ENCODE data around the gene ARMS2.

Gene ARMS2

DNA sequence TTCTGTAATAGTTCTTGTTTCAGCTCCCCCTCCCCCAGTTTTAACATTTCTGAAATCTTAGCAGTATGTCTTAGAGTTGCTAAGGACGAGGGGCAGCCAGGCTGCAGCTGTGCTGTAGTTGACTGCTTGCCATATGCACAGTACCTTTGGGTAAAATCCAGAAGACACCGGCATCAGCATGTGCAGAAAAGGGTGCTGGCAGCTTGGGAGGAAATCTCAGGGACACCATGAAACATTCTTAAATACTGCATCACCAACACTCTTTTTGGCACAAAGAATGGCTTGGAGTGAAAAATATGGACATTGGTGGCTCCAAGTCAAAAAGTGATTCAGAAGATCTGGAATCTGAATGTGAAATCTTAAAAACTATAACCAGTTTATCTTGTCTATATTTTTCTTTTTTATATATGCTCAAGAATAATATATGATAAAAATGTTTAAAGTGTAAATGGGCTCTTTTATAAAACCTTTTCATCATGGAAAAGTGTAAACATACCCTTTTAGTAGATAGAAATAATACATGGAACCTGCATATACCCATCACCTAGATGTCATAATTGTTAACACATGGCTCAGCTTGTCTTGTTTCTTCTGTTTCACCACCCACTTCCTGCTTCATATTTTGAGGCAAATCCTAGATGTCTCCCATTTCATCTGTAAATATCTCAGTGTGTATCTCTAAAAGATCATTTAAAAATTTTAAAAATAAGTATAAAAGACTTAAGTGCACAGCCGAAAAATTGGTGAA, 34.4 kb upstream of the ARMS2 start:
- H3K4me2 ChIP-seq (ENCODE audit: low read length): no peak overlapping the region
- WGBS (ENCODE audit: extremely low coverage, insufficient coverage, low lambda C conversion rate): no CpG with 5 or more reads among the region's 3 CpGs
- H4K5ac ChIP-seq (ENCODE audit: low read length): no peak overlapping the region
- H3K27me3 ChIP-seq (ENCODE audit: insufficient read depth, low read length, poor library complexity): no peaks in the 10 kb centered on the region
- no peak overlapping the region for H2BK5ac ChIP-seq (ENCODE audit: low read length)
- H3K79me1 ChIP-seq (ENCODE audit: low read length): no peaks in the 10 kb centered on the region
- no peak overlapping the region for H3K4ac ChIP-seq (ENCODE audit: low read depth, low read length)
- no peaks in the 10 kb centered on the region for H3K79me2 ChIP-seq (ENCODE audit: control insufficient read depth, insufficient read depth, low read length)
- H2BK15ac ChIP-seq (replicated peaks; ENCODE audit: low read depth): no peak overlapping the region
- H3K4me3 ChIP-seq (ENCODE audit: low read length): no peak overlapping the region
- no peak for DNase-seq
- H3K4me1 ChIP-seq (ENCODE audit: control insufficient read depth, low read depth, low read length): no peaks in the 10 kb centered on the region
- H4K8ac ChIP-seq (ENCODE audit: low read depth, low read length): no peak overlapping the region
- H3K23ac ChIP-seq (ENCODE audit: low read length): no peak overlapping the region
- H3K56ac ChIP-seq (ENCODE audit: low read length): no peak overlapping the region
- no peak overlapping the region for H3K27ac ChIP-seq (ENCODE audit: low read depth, low read length)
- H2BK120ac ChIP-seq (ENCODE audit: low read depth, low read length): no peak overlapping the region
- no peak overlapping the region for H3K18ac ChIP-seq (ENCODE audit: low read length)
- no peak overlapping the region for H2AK5ac ChIP-seq (ENCODE audit: low read length)
- H3K36me3 ChIP-seq (ENCODE audit: control insufficient read depth, insufficient read depth, low read length): no peaks in the 10 kb centered on the region
- H3K9ac ChIP-seq (ENCODE audit: low read length): no peak overlapping the region

GRCh38 chr10:122420624-122421007, 33.8 kb upstream of the ARMS2 start:
- Histone ChIP-seq H3K79me1 (ENCODE audit: low read length) (no peaks in the 10 kb centered on the region), H3K4me1 (ENCODE audit: control insufficient read depth, low read depth, low read length) (no peaks in the 10 kb centered on the region), H4K5ac (ENCODE audit: low read length) (no peak overlapping the region), H3K4me2 (ENCODE audit: low read length) (no peak overlapping the region), H3K23ac (ENCODE audit: low read length) (no peak overlapping the region), H3K79me2 (ENCODE audit: control insufficient read depth, insufficient read depth, low read length) (no peaks in the 10 kb centered on the region), H3K27me3 (ENCODE audit: insufficient read depth, low read length, poor library complexity) (no peaks in the 10 kb centered on the region), H3K4ac (ENCODE audit: low read depth, low read length) (no peak overlapping the region), H3K4me3 (ENCODE audit: low read length) (no peak overlapping the region), H3K18ac (ENCODE audit: low read length) (no peak overlapping the region), H2BK5ac (ENCODE audit: low read length) (no peak overlapping the region), H2BK120ac (ENCODE audit: low read depth, low read length) (no peak overlapping the region), H3K56ac (ENCODE audit: low read length) (no peak overlapping the region), H4K8ac (ENCODE audit: low read depth, low read length) (no peak overlapping the region), H3K36me3 (ENCODE audit: control insufficient read depth, insufficient read depth, low read length) (no peaks in the 10 kb centered on the region), H3K27ac (ENCODE audit: low read depth, low read length) (no peak overlapping the region), H3K9ac (ENCODE audit: low read length) (no peak overlapping the region), H2AK5ac (ENCODE audit: low read length) (no peak overlapping the region), H2BK15ac (replicated peaks; ENCODE audit: low read depth) (no peak overlapping the region)
- no CpG with 5 or more reads among the region's 3 CpGs for WGBS (ENCODE audit: extremely low coverage, insufficient coverage, low lambda C conversion rate)
- DNase-seq: no peak

DNA sequence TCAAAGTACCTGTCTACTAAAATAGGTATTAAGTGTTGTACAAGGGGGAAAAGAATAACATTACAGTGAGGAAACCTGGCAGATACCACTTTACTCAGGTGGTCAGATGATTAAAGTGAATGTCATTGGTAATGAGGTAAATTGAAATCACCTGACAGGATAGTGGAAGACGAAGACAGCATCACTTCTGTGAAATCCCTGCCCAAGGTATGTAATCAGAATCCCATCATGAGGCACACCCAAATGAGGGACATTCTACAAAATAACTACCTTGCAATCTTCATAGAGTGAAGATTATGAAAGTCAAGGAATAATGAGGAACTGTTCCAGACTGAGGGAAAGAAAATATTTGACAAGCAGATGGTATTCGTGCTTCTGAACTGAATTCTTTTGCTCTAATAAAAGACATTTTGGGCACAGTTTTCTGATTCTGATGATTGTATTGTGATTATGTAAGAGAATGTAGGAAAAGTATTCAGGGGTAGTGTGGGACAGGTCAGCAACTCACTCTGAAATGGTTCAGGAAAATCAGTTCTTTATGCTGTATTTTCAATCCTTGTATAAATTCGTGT, 33.3 kb upstream of the ARMS2 start:
- Histone ChIP-seq H3K4ac (ENCODE audit: low read depth, low read length) (no peak overlapping the region), H4K8ac (ENCODE audit: low read depth, low read length) (no peak overlapping the region), H3K18ac (ENCODE audit: low read length) (no peak overlapping the region), H3K27ac (ENCODE audit: low read depth, low read length) (no peak overlapping the region), H2AK5ac (ENCODE audit: low read length) (no peak overlapping the region), H3K4me1 (ENCODE audit: control insufficient read depth, low read depth, low read length) (no peaks in the 10 kb centered on the region), H3K9ac (ENCODE audit: low read length) (no peak overlapping the region), H3K79me2 (ENCODE audit: control insufficient read depth, insufficient read depth, low read length) (no peaks in the 10 kb centered on the region), H3K27me3 (ENCODE audit: insufficient read depth, low read length, poor library complexity) (no peaks in the 10 kb centered on the region), H4K5ac (ENCODE audit: low read length) (no peak overlapping the region), H3K4me3 (ENCODE audit: low read length) (no peak overlapping the region), H3K23ac (ENCODE audit: low read length) (no peak overlapping the region), H2BK5ac (ENCODE audit: low read length) (no peak overlapping the region), H3K56ac (ENCODE audit: low read length) (no peak overlapping the region), H2BK15ac (replicated peaks; ENCODE audit: low read depth) (no peak overlapping the region), H3K79me1 (ENCODE audit: low read length) (no peaks in the 10 kb centered on the region), H3K36me3 (ENCODE audit: control insufficient read depth, insufficient read depth, low read length) (no peaks in the 10 kb centered on the region), H3K4me2 (ENCODE audit: low read length) (no peak overlapping the region), H2BK120ac (ENCODE audit: low read depth, low read length) (no peak overlapping the region)
- WGBS (ENCODE audit: extremely low coverage, insufficient coverage, low lambda C conversion rate): no CpG with 5 or more reads among the region's 3 CpGs
- DNase-seq: no peak

GRCh38 chr10:122421742-122422141, 32.7 kb upstream of the ARMS2 start:
- Histone ChIP-seq H2BK120ac (ENCODE audit: low read depth, low read length) (no peak overlapping the region), H3K9ac (ENCODE audit: low read length) (no peak overlapping the region), H2BK5ac (ENCODE audit: low read length) (no peak overlapping the region), H4K8ac (ENCODE audit: low read depth, low read length) (no peak overlapping the region), H3K18ac (ENCODE audit: low read length) (no peak overlapping the region), H3K79me2 (ENCODE audit: control insufficient read depth, insufficient read depth, low read length) (no peaks in the 10 kb centered on the region), H3K4me2 (ENCODE audit: low read length) (no peak overlapping the region), H3K4me3 (ENCODE audit: low read length) (no peak overlapping the region), H3K27me3 (ENCODE audit: insufficient read depth, low read length, poor library complexity) (no peaks in the 10 kb centered on the region), H2AK5ac (ENCODE audit: low read length) (no peak overlapping the region), H3K27ac (ENCODE audit: low read depth, low read length) (no peak overlapping the region), H2BK15ac (replicated peaks; ENCODE audit: low read depth) (no peak overlapping the region), H3K4me1 (ENCODE audit: control insufficient read depth, low read depth, low read length) (no peaks in the 10 kb centered on the region), H3K56ac (ENCODE audit: low read length) (no peak overlapping the region), H3K36me3 (ENCODE audit: control insufficient read depth, insufficient read depth, low read length) (no peaks in the 10 kb centered on the region), H3K23ac (ENCODE audit: low read length) (no peak overlapping the region), H3K4ac (ENCODE audit: low read depth, low read length) (no peak overlapping the region), H4K5ac (ENCODE audit: low read length) (no peak overlapping the region), H3K79me1 (ENCODE audit: low read length) (no peaks in the 10 kb centered on the region)
- DNase-seq: no peak

DNA sequence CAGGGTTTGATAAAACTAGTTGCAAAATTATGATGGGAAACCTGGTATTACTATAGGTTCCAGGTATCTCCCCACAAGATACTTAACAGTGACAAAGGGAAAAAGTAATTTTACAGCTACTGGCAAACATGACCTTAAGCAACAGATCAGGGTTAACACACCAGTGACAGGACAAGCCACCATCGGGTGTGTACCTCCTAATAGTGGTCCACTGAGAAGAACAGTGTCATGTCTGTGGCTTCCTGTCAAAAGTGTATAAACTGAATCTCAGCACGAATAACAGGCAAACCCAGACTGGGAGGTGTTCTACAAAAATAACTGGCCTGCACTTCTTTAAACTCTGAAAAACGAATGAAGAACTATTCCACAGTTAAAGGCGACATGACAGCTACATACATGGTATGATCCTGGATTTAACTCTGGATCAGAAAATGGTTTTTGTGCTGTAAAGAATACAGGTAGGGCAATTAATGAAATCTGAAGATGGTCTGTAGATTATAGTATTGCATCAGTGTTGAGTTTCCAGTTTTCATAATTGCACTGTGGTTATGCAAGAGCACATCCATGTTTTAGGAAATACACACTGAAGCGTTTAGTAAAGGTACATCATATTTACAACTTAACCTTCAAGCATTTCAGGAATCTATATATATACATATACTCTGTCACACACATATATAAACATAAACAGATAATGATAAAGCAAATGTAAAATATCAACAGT, 32.0 kb upstream of the ARMS2 start:
- Histone ChIP-seq H3K9ac (ENCODE audit: low read length) (no peak overlapping the region), H2BK15ac (replicated peaks; ENCODE audit: low read depth) (no peak overlapping the region), H3K4me2 (ENCODE audit: low read length) (no peak overlapping the region), H3K23ac (ENCODE audit: low read length) (no peak overlapping the region), H3K79me1 (ENCODE audit: low read length) (no peaks in the 10 kb centered on the region), H3K56ac (ENCODE audit: low read length) (no peak overlapping the region), H3K36me3 (ENCODE audit: control insufficient read depth, insufficient read depth, low read length) (no peaks in the 10 kb centered on the region), H4K8ac (ENCODE audit: low read depth, low read length) (no peak overlapping the region), H3K4ac (ENCODE audit: low read depth, low read length) (no peak overlapping the region), H3K4me3 (ENCODE audit: low read length) (no peak overlapping the region), H2BK120ac (ENCODE audit: low read depth, low read length) (no peak overlapping the region), H3K27me3 (ENCODE audit: insufficient read depth, low read length, poor library complexity) (no peaks in the 10 kb centered on the region), H2AK5ac (ENCODE audit: low read length) (no peak overlapping the region), H3K4me1 (ENCODE audit: control insufficient read depth, low read depth, low read length) (no peaks in the 10 kb centered on the region), H2BK5ac (ENCODE audit: low read length) (no peak overlapping the region), H3K27ac (ENCODE audit: low read depth, low read length) (no peak overlapping the region), H3K79me2 (ENCODE audit: control insufficient read depth, insufficient read depth, low read length) (no peaks in the 10 kb centered on the region), H3K18ac (ENCODE audit: low read length) (no peak overlapping the region), H4K5ac (ENCODE audit: low read length) (no peak overlapping the region)
- DNase-seq: no peak
- WGBS (ENCODE audit: extremely low coverage, insufficient coverage, low lambda C conversion rate): no CpG with 5 or more reads among the region's 5 CpGs

All from mesendoderm (in vitro differentiated cells).